Measurements from ENCODE around the gene OR10D3.

OR10D3 gene

DNA sequence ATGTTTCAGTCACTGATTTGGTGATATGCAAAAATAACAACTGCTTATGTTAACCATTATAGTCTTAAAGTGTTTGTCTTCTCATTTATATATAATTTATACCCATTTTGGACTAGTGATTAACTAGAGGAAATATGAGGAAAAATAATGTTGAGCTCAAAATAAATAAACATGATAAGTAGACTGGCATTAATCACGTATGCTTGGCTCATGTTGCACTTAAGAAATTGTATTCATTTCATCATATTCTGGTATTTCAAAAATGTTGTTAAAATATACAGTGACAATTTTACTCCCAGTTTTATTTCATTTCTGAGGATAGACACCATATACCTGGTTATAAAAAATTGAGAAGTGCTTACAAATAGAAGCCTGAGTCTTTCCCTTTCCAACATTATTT is 3.8 kb upstream of the OR10D3 start:
- Histone ChIP-seq H3K9me2 (replicated peaks; ENCODE audit: insufficient read depth, low read length) (no peaks in the 10 kb centered on the region), H3K9ac (ENCODE audit: low read length) (no peak overlapping the region), H3K36me3 (replicated peaks; ENCODE audit: insufficient read depth, low read length) (no peaks in the 10 kb centered on the region), H4K20me1 (ENCODE audit: insufficient read depth, low read length) (no peaks in the 10 kb centered on the region), H2AFZ (ENCODE audit: low read length) (no peak overlapping the region), H3K4me3 (ENCODE audit: low read length) (no peak overlapping the region), H3F3A (ENCODE audit: insufficient read depth, low read length) (no peaks in the 10 kb centered on the region), H3K79me2 (ENCODE audit: low read length) (no peaks in the 10 kb centered on the region), H3K9me3 (replicated peaks; ENCODE audit: insufficient read depth, low read length) (no peaks in the 10 kb centered on the region), H3K4me2 (ENCODE audit: low read depth, low read length) (no peak overlapping the region), H3K4me1 (ENCODE audit: low read length) (no peaks in the 10 kb centered on the region), H3K27me3 (replicated peaks; ENCODE audit: insufficient read depth, low read length) (no peaks in the 10 kb centered on the region), H3K27ac (ENCODE audit: low read length) (no peak overlapping the region)
- no peak for DNase-seq
- TF ChIP-seq, protein P1, sequence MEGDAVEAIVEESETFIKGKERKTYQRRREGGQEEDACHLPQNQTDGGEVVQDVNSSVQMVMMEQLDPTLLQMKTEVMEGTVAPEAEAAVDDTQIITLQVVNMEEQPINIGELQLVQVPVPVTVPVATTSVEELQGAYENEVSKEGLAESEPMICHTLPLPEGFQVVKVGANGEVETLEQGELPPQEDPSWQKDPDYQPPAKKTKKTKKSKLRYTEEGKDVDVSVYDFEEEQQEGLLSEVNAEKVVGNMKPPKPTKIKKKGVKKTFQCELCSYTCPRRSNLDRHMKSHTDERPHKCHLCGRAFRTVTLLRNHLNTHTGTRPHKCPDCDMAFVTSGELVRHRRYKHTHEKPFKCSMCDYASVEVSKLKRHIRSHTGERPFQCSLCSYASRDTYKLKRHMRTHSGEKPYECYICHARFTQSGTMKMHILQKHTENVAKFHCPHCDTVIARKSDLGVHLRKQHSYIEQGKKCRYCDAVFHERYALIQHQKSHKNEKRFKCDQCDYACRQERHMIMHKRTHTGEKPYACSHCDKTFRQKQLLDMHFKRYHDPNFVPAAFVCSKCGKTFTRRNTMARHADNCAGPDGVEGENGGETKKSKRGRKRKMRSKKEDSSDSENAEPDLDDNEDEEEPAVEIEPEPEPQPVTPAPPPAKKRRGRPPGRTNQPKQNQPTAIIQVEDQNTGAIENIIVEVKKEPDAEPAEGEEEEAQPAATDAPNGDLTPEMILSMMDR (IDR thresholded peaks at IDR 0.05; ENCODE audit: low read length), result no peak
- TF ChIP-seq EZH2phosphoT487 (IDR thresholded peaks at IDR 0.05; ENCODE audit: low read length), result no peak

DNA sequence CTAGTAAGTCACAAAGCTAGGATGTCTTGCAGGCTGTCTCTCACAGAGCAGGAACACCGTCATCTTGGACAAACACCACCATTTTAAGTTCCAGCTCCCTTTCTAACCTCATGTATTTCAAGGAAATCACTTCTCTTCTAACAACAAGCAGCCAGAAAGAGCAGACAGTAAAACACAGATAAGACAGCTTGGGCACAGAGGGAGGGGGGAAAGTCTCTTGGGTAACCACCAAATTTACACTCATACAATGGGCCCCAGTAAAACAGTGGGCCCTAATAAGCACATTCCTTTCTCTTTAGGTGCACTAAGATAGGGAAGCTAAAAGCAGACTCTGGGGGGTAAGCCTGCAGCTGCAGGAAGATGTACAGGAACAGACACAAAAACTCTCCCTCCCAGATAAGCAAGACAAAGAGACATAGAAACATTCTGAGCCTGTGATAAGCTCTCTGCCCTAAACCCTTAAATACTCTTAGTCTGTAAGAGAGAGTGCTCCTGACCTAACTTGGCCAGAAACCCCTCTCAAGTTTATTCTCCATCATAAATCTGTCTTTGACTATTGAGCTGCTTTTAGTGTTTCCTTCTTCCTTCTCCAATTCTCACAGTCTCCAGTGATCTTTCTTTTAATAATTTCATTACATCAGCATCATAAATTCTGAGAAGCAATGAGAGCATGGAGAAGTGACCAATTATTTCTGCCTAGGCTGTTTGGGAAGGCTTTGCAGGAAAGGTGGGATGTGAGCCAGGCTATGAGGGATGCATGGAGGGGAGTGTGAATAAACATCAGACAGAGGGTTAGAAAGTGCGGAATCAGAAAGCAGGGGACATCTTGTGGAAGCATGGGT is 7.4 kb downstream of the OR10D3 start:
- Histone ChIP-seq H3K9ac (ENCODE audit: low read length) (no peak overlapping the region), H3K4me3 (ENCODE audit: low read length) (no peak overlapping the region), H3K4me2 (ENCODE audit: low read depth, low read length) (no peak overlapping the region), H3K27me3 (replicated peaks; ENCODE audit: insufficient read depth, low read length) (no peaks in the 10 kb centered on the region), H3K4me1 (ENCODE audit: low read length) (no peaks in the 10 kb centered on the region), H3K27ac (ENCODE audit: low read length) (no peak overlapping the region), H4K20me1 (ENCODE audit: insufficient read depth, low read length) (no peaks in the 10 kb centered on the region), H3K9me2 (replicated peaks; ENCODE audit: insufficient read depth, low read length) (no peaks in the 10 kb centered on the region), H3K79me2 (ENCODE audit: low read length) (no peaks in the 10 kb centered on the region), H2AFZ (ENCODE audit: low read length) (no peak overlapping the region), H3F3A (ENCODE audit: insufficient read depth, low read length) (no peaks in the 10 kb centered on the region), H3K36me3 (replicated peaks; ENCODE audit: insufficient read depth, low read length) (no peaks in the 10 kb centered on the region), H3K9me3 (replicated peaks; ENCODE audit: insufficient read depth, low read length) (no peaks in the 10 kb centered on the region)
- no peak for TF ChIP-seq EZH2phosphoT487 (IDR thresholded peaks at IDR 0.05; ENCODE audit: low read length)
- TF ChIP-seq EZH2 (optimal IDR thresholded peaks at IDR 0.05; ENCODE audit: low read depth, low read length), result no peak
- TF ChIP-seq, protein P1 (IDR thresholded peaks at IDR 0.05; ENCODE audit: low read length), result no peak
- no peak for DNase-seq

DNA sequence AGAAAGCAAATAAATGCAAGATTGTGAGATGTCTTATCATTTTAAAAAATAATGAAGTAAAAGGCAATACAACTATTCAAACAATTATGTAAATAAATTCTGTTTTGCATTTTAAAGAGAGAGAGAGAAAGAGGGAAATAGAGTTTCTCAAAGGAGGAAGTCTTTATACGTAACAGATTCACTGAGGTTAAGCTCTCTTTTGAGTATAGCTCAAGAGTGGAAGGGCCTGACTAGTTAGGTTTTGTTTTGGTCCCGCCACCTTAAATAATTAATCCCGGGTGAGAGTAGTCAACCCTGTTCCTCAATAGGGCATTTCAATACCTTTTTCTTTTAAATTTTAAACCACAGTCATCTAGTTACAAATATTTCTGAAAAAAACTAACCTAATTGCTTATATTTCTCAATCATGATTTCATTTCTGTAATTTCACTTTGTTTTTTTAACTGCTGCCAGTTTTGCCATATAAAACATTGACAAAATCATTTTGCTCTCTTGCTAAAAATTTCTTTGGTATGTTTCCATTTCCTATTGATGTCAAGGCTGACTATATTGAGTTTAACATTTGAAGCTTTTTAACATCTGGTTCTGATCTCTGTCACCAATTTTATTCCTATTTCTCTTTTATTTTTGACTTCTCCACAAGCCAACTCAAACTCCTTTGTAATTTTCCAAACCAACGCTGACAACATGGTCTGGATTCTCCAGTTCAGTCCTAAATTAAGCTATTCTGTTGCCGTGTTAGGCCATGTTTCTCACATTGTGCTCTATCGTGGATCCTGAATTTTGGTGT is 10.3 kb downstream of the OR10D3 start:
- no peak overlapping the region for H3K4me3 ChIP-seq (ENCODE audit: low read length)
- H3K27ac ChIP-seq (ENCODE audit: low read length), result no peak overlapping the region
- DNase-seq, result no peak
- H3K79me2 ChIP-seq (ENCODE audit: low read length), result no peaks in the 10 kb centered on the region
- H3K9me3 ChIP-seq (replicated peaks; ENCODE audit: insufficient read depth, low read length), result no peaks in the 10 kb centered on the region
- H3F3A ChIP-seq (ENCODE audit: insufficient read depth, low read length), result no peaks in the 10 kb centered on the region
- H3K9me2 ChIP-seq (replicated peaks; ENCODE audit: insufficient read depth, low read length), result no peaks in the 10 kb centered on the region
- H3K4me2 ChIP-seq (ENCODE audit: low read depth, low read length), result no peak overlapping the region
- H3K4me1 ChIP-seq (ENCODE audit: low read length), result no peaks in the 10 kb centered on the region
- H3K27me3 ChIP-seq (replicated peaks; ENCODE audit: insufficient read depth, low read length), result no peaks in the 10 kb centered on the region
- no peak overlapping the region for H3K9ac ChIP-seq (ENCODE audit: low read length)
- H3K36me3 ChIP-seq (replicated peaks; ENCODE audit: insufficient read depth, low read length), result no peaks in the 10 kb centered on the region
- no peak overlapping the region for H2AFZ ChIP-seq (ENCODE audit: low read length)
- TF ChIP-seq EZH2 (optimal IDR thresholded peaks at IDR 0.05; ENCODE audit: low read depth, low read length), result no peak
- TF ChIP-seq EZH2phosphoT487 (IDR thresholded peaks at IDR 0.05; ENCODE audit: low read length), result no peak
- no peaks in the 10 kb centered on the region for H4K20me1 ChIP-seq (ENCODE audit: insufficient read depth, low read length)
